ENCODE measurements around the gene TMEM185A. TPM values are rescaled to one million over a fixed set of nuclear protein-coding genes. Genes with fewer than 3 reads are reported as not detected.

TMEM185A gene
- polyA plus RNA-seq, 1 donor from 2014 or later: 36.5 TPM

GRCh38 chrX:149641432-149641831, 9.8 kb upstream of the TMEM185A start:
- no peak for TF ChIP-seq POLR2AphosphoS5 (IDR thresholded peaks at IDR 0.05)
- TF ChIP-seq EP300 (conservative IDR thresholded peaks at IDR 0.05; ENCODE audit: poor library complexity, severe bottlenecking): no peak
- TF ChIP-seq MXI1 (conservative IDR thresholded peaks at IDR 0.05; ENCODE audit: poor library complexity, severe bottlenecking): no peak
- TF ChIP-seq TAF1 (IDR thresholded peaks at IDR 0.05; ENCODE audit: low read depth): no peak
- TF ChIP-seq REST (IDR thresholded peaks at IDR 0.05; ENCODE audit: borderline replicate concordance): no peak
- no peak for TF ChIP-seq RAD21 (conservative IDR thresholded peaks at IDR 0.05)
- H2AFZ ChIP-seq (ENCODE audit: low read depth, low read length): no peak overlapping the region
- H3F3A ChIP-seq (ENCODE audit: insufficient read depth, low read length, poor library complexity, severe bottlenecking): no peaks in the 10 kb centered on the region
- H3K4me3 ChIP-seq (ENCODE audit: low read length): no peak overlapping the region
- H3K9ac ChIP-seq (ENCODE audit: low read length): no peak overlapping the region
- no peak overlapping the region for H3K4me2 ChIP-seq (ENCODE audit: low read length)
- no peak overlapping the region for H3K27ac ChIP-seq (ENCODE audit: low read length)
- no peaks in the 10 kb centered on the region for H3K36me3 ChIP-seq (ENCODE audit: insufficient read depth, low read length)
- H4K20me1 ChIP-seq (ENCODE audit: insufficient read depth): no peaks in the 10 kb centered on the region
- no peaks in the 10 kb centered on the region for H3K9me3 ChIP-seq (ENCODE audit: low read length)
- no peaks in the 10 kb centered on the region for H3K27me3 ChIP-seq (ENCODE audit: insufficient read depth, low read depth, low read length)
- H3K79me2 ChIP-seq (replicated peaks; ENCODE audit: insufficient read depth, low read length): no peaks in the 10 kb centered on the region
- no peaks in the 10 kb centered on the region for H3K9me2 ChIP-seq (ENCODE audit: insufficient read depth, low read length)

GRCh38 chrX:149639568-149639967, 8.0 kb upstream of the TMEM185A start:
- Histone ChIP-seq H3K4me2 (ENCODE audit: low read length) (no peak overlapping the region), H3K4me3 (ENCODE audit: low read length) (no peak overlapping the region), H4K20me1 (ENCODE audit: insufficient read depth) (no peaks in the 10 kb centered on the region), H3F3A (ENCODE audit: insufficient read depth, low read length, poor library complexity, severe bottlenecking) (no peaks in the 10 kb centered on the region), H3K9me3 (ENCODE audit: low read length) (no peaks in the 10 kb centered on the region), H2AFZ (ENCODE audit: low read depth, low read length) (no peak overlapping the region), H3K9ac (ENCODE audit: low read length) (no peak overlapping the region), H3K9me2 (ENCODE audit: insufficient read depth, low read length) (no peaks in the 10 kb centered on the region), H3K36me3 (ENCODE audit: insufficient read depth, low read length) (no peaks in the 10 kb centered on the region), H3K27ac (ENCODE audit: low read length) (no peak overlapping the region), H3K79me2 (replicated peaks; ENCODE audit: insufficient read depth, low read length) (no peaks in the 10 kb centered on the region), H3K27me3 (ENCODE audit: insufficient read depth, low read depth, low read length) (no peaks in the 10 kb centered on the region)
- TF ChIP-seq CTCF (IDR thresholded peaks at IDR 0.05; ENCODE audit: poor library complexity, severe bottlenecking) (no peak), TAF1 (IDR thresholded peaks at IDR 0.05; ENCODE audit: low read depth) (no peak), EZH2 (IDR thresholded peaks at IDR 0.05; ENCODE audit: borderline replicate concordance, insufficient read depth, low read length, poor library complexity, severe bottlenecking) (no peak), SMC3 (conservative IDR thresholded peaks at IDR 0.05; ENCODE audit: poor library complexity) (no peak), EP300 (conservative IDR thresholded peaks at IDR 0.05; ENCODE audit: poor library complexity, severe bottlenecking) (no peak), REST (IDR thresholded peaks at IDR 0.05; ENCODE audit: borderline replicate concordance) (no peak), MXI1 (conservative IDR thresholded peaks at IDR 0.05; ENCODE audit: poor library complexity, severe bottlenecking) (no peak), POLR2AphosphoS5 (IDR thresholded peaks at IDR 0.05) (no peak), RAD21 (conservative IDR thresholded peaks at IDR 0.05) (no peak)

Data from neural cell (in vitro differentiated cells).